ENCODE results near the gene DUSP8. TPM values are rescaled to one million over a fixed set of nuclear protein-coding genes. Genes with fewer than 3 reads are reported as not detected.

DUSP8 gene, protein sequence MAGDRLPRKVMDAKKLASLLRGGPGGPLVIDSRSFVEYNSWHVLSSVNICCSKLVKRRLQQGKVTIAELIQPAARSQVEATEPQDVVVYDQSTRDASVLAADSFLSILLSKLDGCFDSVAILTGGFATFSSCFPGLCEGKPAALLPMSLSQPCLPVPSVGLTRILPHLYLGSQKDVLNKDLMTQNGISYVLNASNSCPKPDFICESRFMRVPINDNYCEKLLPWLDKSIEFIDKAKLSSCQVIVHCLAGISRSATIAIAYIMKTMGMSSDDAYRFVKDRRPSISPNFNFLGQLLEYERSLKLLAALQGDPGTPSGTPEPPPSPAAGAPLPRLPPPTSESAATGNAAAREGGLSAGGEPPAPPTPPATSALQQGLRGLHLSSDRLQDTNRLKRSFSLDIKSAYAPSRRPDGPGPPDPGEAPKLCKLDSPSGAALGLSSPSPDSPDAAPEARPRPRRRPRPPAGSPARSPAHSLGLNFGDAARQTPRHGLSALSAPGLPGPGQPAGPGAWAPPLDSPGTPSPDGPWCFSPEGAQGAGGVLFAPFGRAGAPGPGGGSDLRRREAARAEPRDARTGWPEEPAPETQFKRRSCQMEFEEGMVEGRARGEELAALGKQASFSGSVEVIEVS
- total RNA-seq (10 to 100 TPM; 83.9 to 91.2 TPM), total RNA-seq (0.73 to 145 (median 8.3) reads per million in 172 experiments)
- polyA plus RNA-seq (2013, experiment 1 of 2): 1.6 TPM
- 5.1 TPM for polyA plus RNA-seq (2013, experiment 2 of 2)

DNA sequence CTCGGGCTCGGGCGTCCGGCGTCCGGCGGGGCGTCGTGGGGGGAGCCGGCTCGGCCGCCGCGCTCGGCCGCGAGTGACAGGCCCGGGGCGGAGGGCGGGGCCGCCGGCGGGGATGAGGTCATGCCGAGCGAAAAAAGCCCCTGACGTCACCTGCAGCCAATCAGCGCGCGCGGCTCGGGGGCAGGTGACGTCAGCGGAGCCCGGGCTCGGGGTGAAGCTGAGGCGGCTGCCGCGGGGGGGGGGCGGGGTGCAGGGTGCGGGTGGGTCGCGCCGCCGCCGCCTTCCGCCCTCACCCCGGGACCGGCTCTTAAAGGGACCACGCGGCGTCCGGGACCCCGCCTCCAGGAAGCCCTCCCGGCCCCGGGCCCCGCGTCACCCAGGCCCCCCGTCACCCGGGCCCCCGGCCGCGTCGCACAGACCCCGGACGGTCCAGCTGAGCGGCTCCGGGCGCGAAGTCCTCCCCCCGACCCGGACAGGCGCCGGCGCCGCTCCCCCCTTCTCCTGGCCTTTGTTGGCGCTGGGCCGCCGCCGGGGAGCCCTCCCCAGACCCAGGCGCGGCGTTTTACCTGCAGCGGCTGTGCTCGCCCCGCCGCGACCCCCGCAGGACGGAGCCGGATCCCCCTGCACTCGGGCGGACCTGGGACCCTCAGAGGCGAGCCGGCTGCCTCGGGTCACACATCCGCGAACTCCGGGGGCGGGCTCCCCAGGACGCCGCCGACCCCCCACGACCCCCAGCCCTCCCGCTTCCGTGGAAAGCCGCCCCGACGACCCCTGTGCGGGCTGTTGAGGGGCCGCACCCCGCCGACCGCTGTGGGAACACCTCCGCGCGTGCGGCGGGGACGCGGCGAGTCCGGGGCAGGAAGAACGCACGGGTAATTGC lies at the start of gene DUSP8:
Gene DUSP8 (minus strand): TSS at position 75 of the 880 bp plus-strand sequence. CDS start 6,445 bp downstream, outside the sequence.
- peak within 1 kb of the TSS; percentile 80 to 82 for H3K27ac ChIP-seq (ENCODE audit: low read depth in 1 of 2, low read length in 2 of 2)
- CTCF ChIA-PET: interaction anchor here (2.6 to 3.0 kb wide), 3 partner anchors 17 to 58 kb away, joined by 9 to 83 read pairs (median 22); no protein-coding TSS in a partner anchor
- H3K27ac Mint-ChIP-seq: peak within 1 kb of the TSS; percentile 89

DNA sequence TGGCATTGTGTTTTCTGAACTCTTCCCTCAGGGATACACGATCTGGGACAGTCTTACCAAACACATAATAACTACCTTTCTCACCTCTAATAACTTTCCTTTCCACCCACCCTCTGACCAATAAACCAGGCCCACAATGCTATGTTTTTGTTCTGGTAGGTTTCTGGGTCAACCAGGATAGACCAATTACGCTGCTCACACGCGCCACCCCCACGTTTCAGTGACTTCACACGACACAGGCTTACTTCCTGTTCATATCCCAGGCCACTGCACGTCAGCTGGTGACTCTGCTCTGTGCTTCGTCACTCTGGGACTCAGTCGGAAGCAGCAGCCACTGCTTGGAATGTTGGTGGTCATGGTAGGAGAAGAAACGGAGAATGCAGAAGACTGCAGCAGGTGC lies 47.4 kb upstream of the DUSP8 start:
- Mint-ChIP-seq H3K27me3 (peaks cover 37% of the 10 kb centered on the region), H3K36me3 (ENCODE audit: low read depth) (no peaks in the 10 kb centered on the region), H3K4me1 (ENCODE audit: low read depth) (peaks cover 6% of the 10 kb centered on the region), H3K27ac (peak overlapping the region; percentile 1), H3K9me3 (no peaks in the 10 kb centered on the region), H3K4me3 (peak overlapping the region; percentile 32)
- CTCF ChIA-PET: no interaction called here
- Histone ChIP-seq H3K36me3 (ENCODE audit: insufficient read depth, low read length) (no peaks in the 10 kb centered on the region), H3K4me1 (ENCODE audit: insufficient read depth, low read length) (peaks cover 11% of the 10 kb centered on the region), H3K27me3 (ENCODE audit: control insufficient read depth in 1 of 2, insufficient read depth in 2 of 2, low read length in 2 of 2) (peaks cover 3 to 7% of the 10 kb centered on the region in 2 experiments), H3K9me3 (ENCODE audit: control insufficient read depth in 1 of 2, insufficient read depth in 1 of 2, low read length in 2 of 2) (no peaks in the 10 kb centered on the region), H3K4me3 (ENCODE audit: low read length) (no peak overlapping the region), H3K27ac (ENCODE audit: low read depth in 1 of 2, low read length in 2 of 2) (no peak overlapping the region)
- POLR2A ChIA-PET: interaction anchor here (0.7 kb wide), 1 partner anchor 30 kb away, joined by 3 read pairs; no protein-coding TSS in a partner anchor
- ATAC-seq (ENCODE audit: poor library complexity): peak; percentile 88
- TF ChIP-seq, protein P1, sequence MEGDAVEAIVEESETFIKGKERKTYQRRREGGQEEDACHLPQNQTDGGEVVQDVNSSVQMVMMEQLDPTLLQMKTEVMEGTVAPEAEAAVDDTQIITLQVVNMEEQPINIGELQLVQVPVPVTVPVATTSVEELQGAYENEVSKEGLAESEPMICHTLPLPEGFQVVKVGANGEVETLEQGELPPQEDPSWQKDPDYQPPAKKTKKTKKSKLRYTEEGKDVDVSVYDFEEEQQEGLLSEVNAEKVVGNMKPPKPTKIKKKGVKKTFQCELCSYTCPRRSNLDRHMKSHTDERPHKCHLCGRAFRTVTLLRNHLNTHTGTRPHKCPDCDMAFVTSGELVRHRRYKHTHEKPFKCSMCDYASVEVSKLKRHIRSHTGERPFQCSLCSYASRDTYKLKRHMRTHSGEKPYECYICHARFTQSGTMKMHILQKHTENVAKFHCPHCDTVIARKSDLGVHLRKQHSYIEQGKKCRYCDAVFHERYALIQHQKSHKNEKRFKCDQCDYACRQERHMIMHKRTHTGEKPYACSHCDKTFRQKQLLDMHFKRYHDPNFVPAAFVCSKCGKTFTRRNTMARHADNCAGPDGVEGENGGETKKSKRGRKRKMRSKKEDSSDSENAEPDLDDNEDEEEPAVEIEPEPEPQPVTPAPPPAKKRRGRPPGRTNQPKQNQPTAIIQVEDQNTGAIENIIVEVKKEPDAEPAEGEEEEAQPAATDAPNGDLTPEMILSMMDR (IDR thresholded peaks at IDR 0.05): no peak
- peak in 5 of 14 experiments; percentile 16 to 72 (median 43) for DNase-seq
- intact Hi-C loops (cut with DNase I, micrococcal nuclease): no loop called here

More for the DNA sequence above, at the start of gene DUSP8:
- POLR2A ChIA-PET: interaction anchor here (0.6 to 3.2 kb wide), 4 partner anchors 17 to 370 kb away, joined by 4 to 22 read pairs (median 4); partner anchors contain the start of gene LSP1
- Histone ChIP-seq H3K4me1 (ENCODE audit: insufficient read depth, low read length) (peaks cover 45% of the 10 kb centered on the region), H3K36me3 (ENCODE audit: insufficient read depth, low read length) (no peaks in the 10 kb centered on the region), H3K27me3 (ENCODE audit: control insufficient read depth in 1 of 2, insufficient read depth in 2 of 2, low read length in 2 of 2) (no peaks in the 10 kb centered on the region), H3K4me3 (ENCODE audit: low read length) (peak within 1 kb of the TSS; percentile 56), H3K9me3 (ENCODE audit: control insufficient read depth in 1 of 2, insufficient read depth in 1 of 2, low read length in 2 of 2) (no peaks in the 10 kb centered on the region)
- Mint-ChIP-seq H3K27me3 (no peaks in the 10 kb centered on the region), H3K4me1 (ENCODE audit: low read depth) (peaks cover 24% of the 10 kb centered on the region), H3K4me3 (peak within 1 kb of the TSS; percentile 88), H3K9me3 (no peaks in the 10 kb centered on the region), H3K36me3 (ENCODE audit: low read depth) (no peaks in the 10 kb centered on the region)
- ATAC-seq (ENCODE audit: poor library complexity) (peak; percentile 55), DNase-seq (peak; percentile 92 to 99 (median 94))
- intact Hi-C loops (cut with DNase I, micrococcal nuclease): loop anchor here (2.0 to 10.0 kb wide), 7 partner anchors 120 to 728 kb away; partner anchors contain the start of genes AP2A2 (in 1 of the 2), CTSD (in 1 of the 2), POLR2L (in 1 of the 2) and TOLLIP (in 1 of the 2)
- TF ChIP-seq, protein P1 (IDR thresholded peaks at IDR 0.05): no peak

DNA sequence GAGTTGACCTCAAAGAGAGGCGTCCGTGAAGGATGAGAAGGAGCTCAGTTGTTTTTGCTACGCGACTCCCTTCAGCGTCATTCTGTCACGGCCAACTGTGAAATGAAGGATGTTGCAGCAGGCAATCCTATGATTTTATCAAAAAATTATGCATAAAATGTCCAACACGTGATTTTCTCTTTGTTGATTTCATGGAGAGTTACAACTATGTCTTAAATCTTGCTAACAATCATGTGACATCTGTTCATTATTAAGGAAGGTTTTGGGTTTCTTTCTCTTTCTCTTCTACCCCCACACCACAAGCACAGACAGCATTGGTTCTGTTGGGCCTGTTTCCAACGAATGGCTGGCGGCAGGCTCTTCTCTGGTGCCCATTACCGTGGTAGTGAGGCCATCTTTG lies 46.2 kb upstream of the DUSP8 start:
- H3K4me1 Mint-ChIP-seq (ENCODE audit: low read depth): peaks cover 6% of the 10 kb centered on the region
- H3K9me3 Mint-ChIP-seq: no peaks in the 10 kb centered on the region
- no peak for DNase-seq
- no peak overlapping the region for H3K4me3 ChIP-seq (ENCODE audit: low read length)
- no peaks in the 10 kb centered on the region for H3K36me3 ChIP-seq (ENCODE audit: insufficient read depth, low read length)
- H3K4me3 Mint-ChIP-seq: no peak overlapping the region
- no peak overlapping the region for H3K27ac ChIP-seq (ENCODE audit: low read depth in 1 of 2, low read length in 2 of 2)
- no peak overlapping the region for H3K27ac Mint-ChIP-seq
- ChIA-PET POLR2A (no interaction called here), CTCF (no interaction called here)
- H3K27me3 Mint-ChIP-seq: peaks cover 46% of the 10 kb centered on the region
- peaks cover 3 to 7% of the 10 kb centered on the region in 2 experiments for H3K27me3 ChIP-seq (ENCODE audit: control insufficient read depth in 1 of 2, insufficient read depth in 2 of 2, low read length in 2 of 2)
- no peaks in the 10 kb centered on the region for H3K36me3 Mint-ChIP-seq (ENCODE audit: low read depth)
- no peaks in the 10 kb centered on the region for H3K9me3 ChIP-seq (ENCODE audit: control insufficient read depth in 1 of 2, insufficient read depth in 1 of 2, low read length in 2 of 2)
- TF ChIP-seq, protein P1 (IDR thresholded peaks at IDR 0.05): no peak
- intact Hi-C loops (cut with DNase I, micrococcal nuclease): no loop called here
- peaks cover 11% of the 10 kb centered on the region for H3K4me1 ChIP-seq (ENCODE audit: insufficient read depth, low read length)
- no peak for ATAC-seq (ENCODE audit: poor library complexity)
